ENCODE data around the gene CHTF18.

DNA sequence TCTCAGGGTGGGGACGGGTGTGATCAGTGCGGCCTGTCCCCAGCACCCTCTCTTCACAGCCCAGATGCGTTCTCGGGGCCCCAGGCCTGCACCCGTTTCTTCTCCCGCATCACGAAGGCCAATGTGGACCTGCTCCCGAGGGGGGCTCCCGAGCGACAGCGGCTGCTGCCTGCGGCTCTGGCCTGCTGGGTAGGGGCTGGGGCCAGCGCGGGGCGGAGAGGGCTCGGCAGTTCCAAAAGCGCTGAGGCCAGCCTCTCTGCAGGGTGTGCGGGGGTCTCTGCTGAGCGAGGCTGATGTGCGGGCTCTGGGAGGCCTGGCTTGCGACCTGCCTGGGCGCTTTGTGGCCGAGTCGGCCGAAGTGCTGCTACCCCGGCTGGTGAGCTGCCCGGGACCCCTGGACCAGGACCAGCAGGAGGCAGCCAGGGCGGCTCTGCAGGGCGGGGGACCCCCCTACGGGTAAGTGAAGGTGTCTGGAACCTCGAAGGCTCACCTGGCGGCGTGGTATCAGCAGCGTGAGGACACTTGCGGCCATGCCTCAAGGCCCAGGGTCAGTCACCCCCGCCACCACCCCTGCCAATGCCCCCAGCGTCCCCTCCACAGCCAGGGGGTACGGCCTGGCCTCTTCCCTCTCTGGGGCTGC is 23.5 kb upstream of the CHTF18 start:
- TF ChIP-seq CTCF (IDR thresholded peaks at IDR 0.05 in 2 of 3, conservative IDR thresholded peaks at IDR 0.05 in 1 of 3; ENCODE audit: control insufficient read depth in 2 of 3, extremely low read depth in 1 of 3, insufficient read depth in 1 of 3, low read depth in 3 of 3, low read length in 3 of 3) = no peak
- no peak for TF ChIP-seq POLR2A (IDR thresholded peaks at IDR 0.05; ENCODE audit: low read depth, low read length)
- no peak for TF ChIP-seq IKZF1 (conservative IDR thresholded peaks at IDR 0.05)
- TF ChIP-seq REST (IDR thresholded peaks at IDR 0.05; ENCODE audit: low read depth, low read length) = no peak
- TF ChIP-seq SIN3A (IDR thresholded peaks at IDR 0.05; ENCODE audit: low read depth, low read length) = no peak
- TF ChIP-seq EP300 (IDR thresholded peaks at IDR 0.05; ENCODE audit: borderline replicate concordance in 1 of 2, control insufficient read depth in 1 of 2, low read depth in 2 of 2, low read length in 2 of 2) = no peak
- TF ChIP-seq NRF1 (conservative IDR thresholded peaks at IDR 0.05; ENCODE audit: low read depth, low read length) = no peak
- TF ChIP-seq ZNF384 (IDR thresholded peaks at IDR 0.05; ENCODE audit: borderline replicate concordance, low read depth, low read length) = no peak
- TF ChIP-seq POLR2AphosphoS5 (IDR thresholded peaks at IDR 0.05; ENCODE audit: low read length) = no peak
- TF ChIP-seq USF1 (IDR thresholded peaks at IDR 0.05; ENCODE audit: borderline replicate concordance, extremely low read length, insufficient read depth, low read depth, low read length) = no peak
- TF ChIP-seq ASH2L (IDR thresholded peaks at IDR 0.05; ENCODE audit: borderline replicate concordance, low read depth) = no peak

All from GM12878 (cell line).